Heart left ventricle (tissue), 13 donors: ENCODE data around the gene COL8A2.

Source experiments
- CTCF ChIP-seq, 12 donors: fragments of 200-600 bp; sonication (generic) in 4 of 12; IDR thresholded peaks; one replicate each; pipeline versions ENCODE4 v1.5.0 to v1.8.0; 2018 to 2022; ENCODE audit warnings: antibody characterized with exemption in 12 of 12, mild to moderate bottlenecking in 5 of 12
- POLR2A ChIP-seq, 2 donors: fragments of 450-650 bp; IDR thresholded peaks; one replicate each; pipeline ENCODE4 v1.6.1; 2017; ENCODE audit warnings: antibody characterized with exemption in 2 of 2, mild to moderate bottlenecking in 2 of 2, moderate library complexity in 2 of 2
- donor health status: ischemic (EF 13 %, LVEDD 7.1; RV severe dilation, severe dysfunction).
- donor health status: DM: no; HTN: yes; CAD: no.
- donor health status: DM: no; HTN: no; CAD: no.
- donor health status: ischemic (EF 25% LVEDD 6.9; RV normal size, moderate dysfunction).
- donor health status: ischemic (EF 25% LVEDD 5.7; RV mildly dilated, moderate dysfunction).
- donor health status: ischemic (EF 35%, LVEDD 5.7; RV mildly dilated, moderate dysfunction).
- donor health status: nonischemic (EF 11% LVEDD 7.7; RV severe dilation, severe dysfunction).
- donor health status: DM: yes; HTN: yes; CAD: no.
- donor health status: PGD.
- donor health status: ischemic (EF 29% LVEDD 5.4; RV normal size, mild dysfunction).
- donor health status: nonischemic (EF 23%, LVEDD 6.1; RV moderate dilation, normal function).

- no peak for TF ChIP-seq CTCF (IDR thresholded peaks at IDR 0.05)
- TF ChIP-seq POLR2A (IDR thresholded peaks at IDR 0.05) = no peak
Measured at GRCh38 chr1:36157973-36158826, 33.2 kb upstream of the COL8A2 start.
